HepG2 (cell line): Measurements from ENCODE around the gene DRC7. TPM values are rescaled to one million over a fixed set of nuclear protein-coding genes. Genes with fewer than 3 reads are reported as not detected.

ENCODE experiments used
- ATAC-seq: fragments of 200-7000 bp; cut with Tn5 transposase; 3 replicates; pipeline ENCODE4 v1.9.1; 2020; ENCODE audit warnings: mild to moderate bottlenecking, moderate library complexity
- BruUV-seq: library from RNA; stranded (reverse); fragments of 400-500 nt; replicated peaks from 2 replicates; lab custom pipeline; 2021; lab: Mats Ljungman, UMichigan
- CTCF ChIA-PET: fragments of 300-600 bp; formaldehyde crosslinking; extraction: SDS; loops from one replicate; lab custom pipeline; 2021; ENCODE audit warnings: low total read pairs, inconsistent platforms, low intra/inter-chr PET ratio; lab: Yijun Ruan, JAX
- POLR2A ChIA-PET: fragments of 350-600 bp; sonication (Branson Sonifier 250); formaldehyde crosslinking; loops from one replicate; lab custom pipeline; 2020; ENCODE audit warnings: antibody characterized with exemption, inconsistent platforms; lab: Yijun Ruan, JAX
- DNase-seq: peaks from one replicate; pipeline ENCODE4 v3.0.0-alpha.2; 2015; ENCODE audit warnings: low spot score
- FAIRE-seq: peaks from 3 replicates; lab custom pipeline; 2011; peaks lifted over from hg19 to GRCh38; lab: Jason Lieb, UNC
- H2AFZ ChIP-seq: one replicate; pipeline ENCODE4 v1.6.1; 2011; ENCODE audit warnings: low read length, inconsistent platforms
- H3K27ac ChIP-seq: fragments of 300-600 bp; 3 replicates; pipeline ENCODE4 v1.8.0; 2011; ENCODE audit warnings: mixed run types, mild to moderate bottlenecking, mixed read lengths, low read length, inconsistent platforms; ENCODE audit not compliant: insufficient read depth; ENCODE audit errors: extremely low read length
- H3K27me3 ChIP-seq, 2 experiments: fragments of 200-600 bp in 1 of 2; 2 replicates in 1 of 2; 3 replicates in 1 of 2; pipeline versions ENCODE4 v1.6.0 to v1.8.0; 2011; ENCODE audit warnings: low read length in 2 of 2, mild to moderate bottlenecking in 2 of 2, moderate library complexity in 2 of 2, inconsistent platforms in 1 of 2; ENCODE audit not compliant: insufficient read depth in 2 of 2, control insufficient read depth in 1 of 2
- H3K36me3 ChIP-seq, 2 experiments: fragments of 200-600 bp in 1 of 2; replicated peaks in 1 of 2; 2 replicates in 1 of 2; 3 replicates in 1 of 2; pipeline versions ENCODE4 v1.5.1 to v1.8.0; 2011; ENCODE audit warnings: low read length in 2 of 2, inconsistent platforms in 1 of 2; ENCODE audit not compliant: insufficient read depth in 2 of 2, control insufficient read depth in 1 of 2
- H3K4me1 ChIP-seq: 2 replicates; pipeline ENCODE4 v1.5.1; 2012; ENCODE audit warnings: low read length, inconsistent platforms; ENCODE audit not compliant: insufficient read depth
- H3K4me2 ChIP-seq: 2 replicates; pipeline ENCODE4 v1.6.0; 2011; ENCODE audit warnings: low read depth, low read length, inconsistent platforms
- H3K4me3 ChIP-seq, 3 experiments: fragments of 200-600 bp in 1 of 3; sonication (generic), shearing (Covaris generic) in 1 of 3; replicated peaks in 1 of 3; 2 replicates each; pipeline ENCODE4 v1.5.1; 2011 to 2016; ENCODE audit warnings: low read length in 3 of 3, inconsistent platforms in 2 of 3, low read depth in 2 of 3, mild to moderate bottlenecking in 2 of 3, control low read depth in 1 of 3, mixed read lengths in 1 of 3; ENCODE audit not compliant: insufficient read depth in 1 of 3
- H3K79me2 ChIP-seq: one replicate; pipeline ENCODE4 v1.6.1; 2011; ENCODE audit warnings: low read length, inconsistent platforms; ENCODE audit not compliant: insufficient read depth
- H3K9ac ChIP-seq: 2 replicates; pipeline ENCODE4 v1.6.0; 2011; ENCODE audit warnings: mild to moderate bottlenecking, low read depth, low read length, inconsistent platforms; ENCODE audit not compliant: insufficient read depth
- H3K9me3 ChIP-seq: 2 replicates; pipeline ENCODE4 v1.5.1; 2012; ENCODE audit warnings: mild to moderate bottlenecking, low read length
- H4K20me1 ChIP-seq: 2 replicates; pipeline ENCODE4 v1.6.0; 2011; ENCODE audit warnings: inconsistent platforms, mild to moderate bottlenecking, low read length, moderate library complexity; ENCODE audit not compliant: insufficient read depth
- MIXL1 ChIP-seq: IDR thresholded peaks from 2 replicates; pipeline ENCODE4 v1.6.1; 2016
- PCBP1 ChIP-seq: fragments of 200-400 bp; formaldehyde crosslinking; IDR thresholded peaks from 2 replicates; pipeline ENCODE4 v1.6.1; 2017; ENCODE audit warnings: mild to moderate bottlenecking, low read depth, low read length, borderline replicate concordance
- PHB2 ChIP-seq: fragments of 450-650 bp; IDR thresholded peaks from 2 replicates; pipeline ENCODE4 v1.6.1; 2018; ENCODE audit not compliant: partially characterized antibody
- ZNF263 ChIP-seq: sonication (generic); formaldehyde crosslinking; IDR thresholded peaks from 2 replicates; pipeline ENCODE4 v1.4.0; 2020; ENCODE audit warnings: missing genetic modification reagents
- ZNF781 ChIP-seq: sonication (generic); formaldehyde crosslinking; IDR thresholded peaks from 2 replicates; pipeline ENCODE4 v1.5.1; 2020; ENCODE audit warnings: borderline replicate concordance, mild to moderate bottlenecking, missing genetic modification reagents; ENCODE audit errors: not compliant biosample characterization
- WGBS: methylation state at CpG from one replicate; pipeline ENCODE4 v1.1.6; 2017; ENCODE audit warnings: low lambda C conversion rate; 5-methylcytosine and 5-hydroxymethylcytosine counted together
- in situ Hi-C: cut with HindIII; loops from 2 replicates; pipeline ENCODE4 v1.10.0; 2017; ENCODE audit warnings: low pct_unique_long_range_greater_than_20kb; ENCODE audit not compliant: extremely low pct_ligation_motif_present
- intact Hi-C: fragments of 100-400 bp; cut with micrococcal nuclease; formaldehyde crosslinking; loops from one replicate; pipeline ENCODE4 v1.10.0; 2022; ENCODE audit not compliant: unreplicated experiment
- polyA plus RNA-seq, 8 experiments: library from polyadenylated mRNA; depleted of rRNA in 3 of 8; stranded (reverse) in 7 of 8; unstranded in 1 of 8; fragments of >200 nt; fragmentation: Illumina TruSeq in 4 of 8; extraction: Trizol in 4 of 8; gene quantifications; 2 replicates each; pipeline versions ENCODE4 v1.2.1 to v1.2.3, GENCODE V29; 2011 to 2016; ENCODE audit warnings: low read depth in 4 of 8, missing spikeins in 1 of 8, mixed read lengths in 1 of 8; ENCODE audit not compliant: insufficient read depth in 1 of 8
- total RNA-seq, 5 experiments: library from RNA; depleted of rRNA; stranded (reverse); fragments of >200 nt; fragmentation: Illumina TruSeq; extraction: Trizol; gene quantifications; 2 replicates each; pipeline ENCODE4 v1.2.3, GENCODE V29; 2016; ENCODE audit warnings: low read depth in 1 of 5
- TF ChIP-seq, protein P1 (sequence below), 2 experiments: sonication (generic) in 1 of 2; formaldehyde crosslinking in 1 of 2; IDR thresholded peaks; 2 replicates each; pipeline versions ENCODE4 v1.4.0 to v1.6.1; 2018 to 2020; ENCODE audit warnings: missing genetic modification reagents in 2 of 2, borderline replicate concordance in 1 of 2, low read depth in 1 of 2, mild to moderate bottlenecking in 1 of 2, missing biosample characterization in 1 of 2

DRC7 gene
- total and polyA plus RNA-seq, 2 of the 13 experiments (the other 11 are each of a cell fraction or from before 2014, with no cell fraction given), result 2.7 to 3.4 TPM

GRCh38 chr16:57661936-57662906 lies 32.4 kb upstream of the DRC7 start (continued):
- TF ChIP-seq ZNF781 (CRISPR knock-in tag), result no peak
- TF ChIP-seq PHB2, result no peak
- no peak for TF ChIP-seq ZNF263
- TF ChIP-seq, protein P1, sequence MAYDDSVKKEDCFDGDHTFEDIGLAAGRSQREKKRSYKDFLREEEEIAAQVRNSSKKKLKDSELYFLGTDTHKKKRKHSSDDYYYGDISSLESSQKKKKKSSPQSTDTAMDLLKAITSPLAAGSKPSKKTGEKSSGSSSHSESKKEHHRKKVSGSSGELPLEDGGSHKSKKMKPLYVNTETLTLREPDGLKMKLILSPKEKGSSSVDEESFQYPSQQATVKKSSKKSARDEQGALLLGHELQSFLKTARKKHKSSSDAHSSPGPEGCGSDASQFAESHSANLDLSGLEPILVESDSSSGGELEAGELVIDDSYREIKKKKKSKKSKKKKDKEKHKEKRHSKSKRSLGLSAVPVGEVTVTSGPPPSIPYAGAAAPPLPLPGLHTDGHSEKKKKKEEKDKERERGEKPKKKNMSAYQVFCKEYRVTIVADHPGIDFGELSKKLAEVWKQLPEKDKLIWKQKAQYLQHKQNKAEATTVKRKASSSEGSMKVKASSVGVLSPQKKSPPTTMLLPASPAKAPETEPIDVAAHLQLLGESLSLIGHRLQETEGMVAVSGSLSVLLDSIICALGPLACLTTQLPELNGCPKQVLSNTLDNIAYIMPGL (CRISPR knock-in tag; IDR thresholded peaks at IDR 0.05; ENCODE audit: borderline replicate concordance in 1 of 2, low read depth in 1 of 2), result no peak
- TF ChIP-seq, all 625 proteins: peak for 13

DNA sequence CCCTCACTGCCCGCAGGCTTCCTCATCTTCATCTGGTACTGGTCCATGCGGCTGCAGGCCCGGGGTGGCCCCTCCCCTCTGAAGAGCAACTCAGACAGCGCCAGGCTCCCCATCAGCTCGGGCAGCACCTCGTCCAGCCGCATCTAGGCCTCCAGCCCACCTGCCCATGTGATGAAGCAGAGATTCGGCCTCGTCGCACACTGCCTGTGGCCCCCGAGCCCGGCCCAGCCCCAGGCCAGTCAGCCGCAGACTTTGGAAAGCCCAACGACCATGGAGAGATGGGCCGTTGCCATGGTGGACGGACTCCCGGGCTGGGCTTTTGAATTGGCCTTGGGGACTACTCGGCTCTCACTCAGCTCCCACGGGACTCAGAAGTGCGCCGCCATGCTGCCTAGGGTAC lies 31.2 kb upstream of the DRC7 start:
- TF ChIP-seq PCBP1, result 0 out of 2 replicates have a peak, but pooled peaks have one; percentile 22
- TF ChIP-seq MIXL1 (CRISPR knock-in tag), result no peak
- ChIA-PET POLR2A (no interaction called here), CTCF (no interaction called here)
- H3K27ac ChIP-seq, result no peak overlapping the region
- peaks cover 62% of the 10 kb centered on the region for H3K4me1 ChIP-seq
- DNase-seq, result no peak
- in situ Hi-C loops (no loop called here), intact Hi-C loops (no loop called here)
- no peaks in the 10 kb centered on the region for H4K20me1 ChIP-seq
- no peak overlapping the region for H3K9ac ChIP-seq
- H3K4me3 ChIP-seq, result no peak overlapping the region
- no peak for FAIRE-seq
- H3K79me2 ChIP-seq, result no peaks in the 10 kb centered on the region
- H3K4me2 ChIP-seq, result no peak overlapping the region
- 89% methylated on average over 20 of the region's 21 CpGs for WGBS
- ATAC-seq, result no peak
- H2AFZ ChIP-seq, result no peak overlapping the region
- no peaks in the 10 kb centered on the region for H3K27me3 ChIP-seq
- no peaks in the 10 kb centered on the region for H3K9me3 ChIP-seq
- no peaks in the 10 kb centered on the region for H3K36me3 ChIP-seq
- no TSS peak for BruUV-seq
